ENCODE measurements around the gene HAL.
A peak's percentile ranks its signal among the peaks of the same experiment; 100 is the strongest.

HAL gene

DNA sequence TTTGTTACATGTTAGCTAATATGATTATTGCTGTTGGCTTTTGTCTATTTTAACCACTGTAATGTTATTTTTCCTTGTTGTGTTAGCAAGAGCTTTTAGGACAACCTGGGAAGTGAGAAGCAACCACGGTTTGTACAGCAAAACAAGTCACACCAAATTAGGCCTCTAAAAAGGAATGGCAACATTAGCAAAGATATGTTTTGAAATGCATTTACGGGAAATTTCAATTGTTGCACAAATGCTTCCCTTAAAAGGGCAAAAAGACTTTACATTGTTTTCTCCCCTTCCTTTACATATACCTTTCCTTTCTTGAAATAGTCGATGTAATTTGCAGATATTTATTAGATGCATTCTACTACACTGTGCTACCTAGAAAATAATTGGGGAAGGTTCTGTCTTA is 43.4 kb upstream of the HAL start:
- TF ChIP-seq, protein P1, sequence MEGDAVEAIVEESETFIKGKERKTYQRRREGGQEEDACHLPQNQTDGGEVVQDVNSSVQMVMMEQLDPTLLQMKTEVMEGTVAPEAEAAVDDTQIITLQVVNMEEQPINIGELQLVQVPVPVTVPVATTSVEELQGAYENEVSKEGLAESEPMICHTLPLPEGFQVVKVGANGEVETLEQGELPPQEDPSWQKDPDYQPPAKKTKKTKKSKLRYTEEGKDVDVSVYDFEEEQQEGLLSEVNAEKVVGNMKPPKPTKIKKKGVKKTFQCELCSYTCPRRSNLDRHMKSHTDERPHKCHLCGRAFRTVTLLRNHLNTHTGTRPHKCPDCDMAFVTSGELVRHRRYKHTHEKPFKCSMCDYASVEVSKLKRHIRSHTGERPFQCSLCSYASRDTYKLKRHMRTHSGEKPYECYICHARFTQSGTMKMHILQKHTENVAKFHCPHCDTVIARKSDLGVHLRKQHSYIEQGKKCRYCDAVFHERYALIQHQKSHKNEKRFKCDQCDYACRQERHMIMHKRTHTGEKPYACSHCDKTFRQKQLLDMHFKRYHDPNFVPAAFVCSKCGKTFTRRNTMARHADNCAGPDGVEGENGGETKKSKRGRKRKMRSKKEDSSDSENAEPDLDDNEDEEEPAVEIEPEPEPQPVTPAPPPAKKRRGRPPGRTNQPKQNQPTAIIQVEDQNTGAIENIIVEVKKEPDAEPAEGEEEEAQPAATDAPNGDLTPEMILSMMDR (IDR thresholded peaks at IDR 0.05) = no peak
- TF ChIP-seq ZFX (IDR thresholded peaks at IDR 0.05; ENCODE audit: borderline replicate concordance) = no peak

DNA sequence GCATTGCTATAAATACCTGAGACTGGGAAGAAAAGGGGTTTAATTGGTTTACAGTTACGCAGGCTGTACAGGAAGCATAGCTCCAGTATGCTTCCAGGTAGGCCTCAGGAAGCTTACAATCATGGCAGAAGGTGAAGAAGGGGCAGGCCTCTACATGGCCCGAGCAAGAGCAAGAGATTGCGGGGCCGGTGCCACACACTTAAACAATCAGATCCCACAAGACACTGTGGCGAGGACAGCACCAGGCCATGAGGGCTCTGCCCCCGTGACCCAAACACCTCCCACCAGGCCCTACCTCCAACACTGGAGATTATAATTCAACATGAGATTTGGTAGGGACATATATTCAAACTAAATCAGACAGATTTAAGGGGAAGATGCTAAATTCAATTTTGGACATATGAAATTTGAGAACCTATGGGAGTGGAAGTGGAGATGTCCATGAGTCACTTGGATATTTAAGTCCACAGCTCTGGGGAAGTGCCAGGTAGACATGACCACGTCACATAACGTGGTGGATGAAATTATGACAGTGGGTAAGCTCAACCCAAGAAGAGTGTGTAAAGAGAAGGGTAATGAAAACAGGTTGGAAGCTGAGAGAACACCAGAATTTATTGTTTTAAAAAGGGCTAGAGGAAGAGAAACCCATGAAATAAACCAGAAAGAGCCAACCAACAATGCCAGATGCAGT is 40.8 kb upstream of the HAL start:
- TF ChIP-seq, protein P1 (IDR thresholded peaks at IDR 0.05) = no peak
- no peak for TF ChIP-seq ZFX (IDR thresholded peaks at IDR 0.05; ENCODE audit: borderline replicate concordance)
- H3K27ac ChIP-seq = no peak overlapping the region

More for the DNA sequence above, 43.4 kb upstream of the HAL start:
- H3K27ac ChIP-seq = no peak overlapping the region

DNA sequence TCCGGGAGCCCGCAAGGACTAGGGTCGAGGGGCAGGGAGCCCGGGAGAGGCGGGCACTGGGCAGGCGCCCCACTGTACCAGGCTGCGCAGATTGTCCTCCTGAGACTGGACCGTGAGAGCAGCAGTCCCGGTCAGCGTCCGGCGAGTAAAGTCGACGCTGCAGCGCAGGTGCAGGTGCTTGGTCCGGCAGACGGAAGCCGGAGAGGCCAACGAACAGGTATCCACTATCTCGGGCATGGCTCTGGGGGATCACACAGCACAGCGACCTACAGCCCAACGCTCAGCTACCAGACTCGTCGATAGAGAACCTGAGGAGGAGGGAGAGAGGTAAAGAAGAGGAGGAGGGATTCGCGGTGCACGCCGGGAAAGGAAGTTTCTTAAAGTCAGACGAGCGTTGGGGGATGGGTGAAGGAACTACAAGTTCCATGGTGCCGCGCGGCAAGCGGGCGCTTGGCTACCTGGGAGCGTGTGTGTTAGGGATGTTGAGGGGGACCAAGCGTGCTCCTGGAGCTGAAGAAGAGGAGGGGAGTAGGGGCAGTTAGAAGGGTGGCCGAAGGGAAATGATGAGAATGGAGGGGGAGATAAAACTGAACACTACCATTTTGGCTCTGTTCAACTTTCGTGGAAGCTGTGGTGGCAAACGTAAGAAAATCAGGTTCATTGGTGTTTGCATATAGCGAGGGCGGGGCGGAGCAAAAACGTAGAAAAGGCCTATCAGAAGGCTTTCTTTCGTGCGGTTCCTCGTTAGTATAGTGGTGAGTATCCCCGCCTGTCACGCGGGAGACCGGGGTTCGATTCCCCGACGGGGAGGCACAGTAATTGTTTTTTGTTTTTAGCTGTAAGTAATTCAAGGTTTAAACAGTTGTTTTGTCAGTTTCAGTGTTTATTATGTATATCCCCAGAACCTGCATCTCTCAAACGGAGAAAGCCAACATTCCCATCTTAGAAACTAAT is 39.4 kb upstream of the HAL start, which contains the start of gene LTA4H:
LTA4H (minus strand) TSS at position 305 of the 954 bp plus-strand sequence; CDS start at position 237, 68 bp downstream.
- TF ChIP-seq, protein P1 (IDR thresholded peaks at IDR 0.05) = no peak
- no peak for TF ChIP-seq ZFX (IDR thresholded peaks at IDR 0.05; ENCODE audit: borderline replicate concordance)
- H3K27ac ChIP-seq = peak within 1 kb of the TSS; percentile 21

DNA sequence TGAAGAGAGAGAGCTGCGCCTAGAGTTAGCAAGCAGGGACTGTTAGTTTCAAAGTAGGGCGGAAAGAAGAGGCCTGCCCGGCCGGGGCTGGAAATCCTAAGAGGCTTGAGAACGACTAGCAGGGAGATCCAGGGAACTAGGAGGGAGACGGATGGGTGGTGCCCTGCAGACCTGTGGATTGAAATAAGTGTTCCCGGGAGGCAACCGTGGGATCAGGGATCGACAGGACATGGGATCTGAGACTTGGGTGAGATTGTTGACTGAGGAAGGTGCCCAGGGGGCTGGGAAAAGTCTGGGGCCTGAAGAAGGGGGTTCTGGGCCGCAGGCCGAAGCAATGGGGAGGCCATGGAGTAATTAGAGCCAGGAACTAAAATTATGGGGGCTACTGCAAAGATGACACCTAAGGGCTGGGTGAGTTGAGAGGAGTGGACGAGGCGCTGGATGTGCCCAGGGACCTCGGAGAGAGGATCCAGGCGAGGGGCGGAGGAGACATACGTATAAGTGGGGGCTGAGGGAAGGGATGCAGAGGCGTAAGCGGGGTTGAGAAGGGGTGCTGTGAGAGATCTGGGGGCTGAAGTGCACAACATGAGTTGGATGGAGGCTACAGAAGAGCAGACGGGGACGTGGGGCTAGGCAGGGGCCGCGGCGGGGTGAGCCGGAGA is 38.6 kb upstream of the HAL start:
- TF ChIP-seq, protein P1 (IDR thresholded peaks at IDR 0.05) = no peak
- no peak for TF ChIP-seq ZFX (IDR thresholded peaks at IDR 0.05; ENCODE audit: borderline replicate concordance)
- H3K27ac ChIP-seq = peak overlapping the region; percentile 21

DNA sequence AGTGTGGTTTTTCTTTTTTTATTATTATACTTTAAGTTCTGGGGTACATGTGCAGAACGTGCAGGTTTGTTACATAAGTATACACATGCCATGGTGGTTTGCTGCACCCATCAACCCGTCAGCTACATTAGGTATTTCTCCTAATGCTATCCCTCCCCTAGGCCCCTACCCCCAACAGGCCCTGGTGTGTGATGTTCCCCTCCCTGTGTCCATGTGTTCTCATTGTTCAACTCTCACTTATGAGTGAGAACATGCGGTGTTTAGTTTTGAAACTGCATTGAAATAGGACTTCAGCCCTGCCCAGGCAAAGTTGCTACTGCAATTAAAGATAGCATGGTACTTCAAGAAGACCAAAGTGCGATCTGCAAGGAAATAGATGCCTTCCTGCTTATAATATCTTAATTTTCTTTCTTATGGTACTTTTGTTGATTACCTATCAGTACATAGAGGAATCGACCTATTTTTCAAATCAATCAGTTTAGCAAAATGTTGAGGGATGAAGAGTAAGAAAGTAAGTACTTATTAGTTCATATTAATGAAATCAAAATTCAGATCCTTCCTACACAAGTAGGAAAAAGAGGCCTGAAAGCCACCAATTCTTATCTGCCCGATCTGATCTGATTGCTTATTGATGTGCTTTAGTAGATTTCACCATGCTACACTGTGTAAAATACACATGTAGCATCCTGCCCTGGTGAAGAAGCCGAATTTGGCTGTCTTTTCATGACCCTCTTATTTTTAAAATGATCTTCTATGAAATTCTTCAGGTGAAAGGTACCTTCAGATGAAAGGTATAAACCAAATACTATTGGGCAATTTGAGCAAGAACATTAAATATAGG is 37.6 kb upstream of the HAL start:
- H3K27ac ChIP-seq = no peak overlapping the region
- TF ChIP-seq, protein P1 (IDR thresholded peaks at IDR 0.05) = no peak
- TF ChIP-seq ZFX (IDR thresholded peaks at IDR 0.05; ENCODE audit: borderline replicate concordance) = no peak

DNA sequence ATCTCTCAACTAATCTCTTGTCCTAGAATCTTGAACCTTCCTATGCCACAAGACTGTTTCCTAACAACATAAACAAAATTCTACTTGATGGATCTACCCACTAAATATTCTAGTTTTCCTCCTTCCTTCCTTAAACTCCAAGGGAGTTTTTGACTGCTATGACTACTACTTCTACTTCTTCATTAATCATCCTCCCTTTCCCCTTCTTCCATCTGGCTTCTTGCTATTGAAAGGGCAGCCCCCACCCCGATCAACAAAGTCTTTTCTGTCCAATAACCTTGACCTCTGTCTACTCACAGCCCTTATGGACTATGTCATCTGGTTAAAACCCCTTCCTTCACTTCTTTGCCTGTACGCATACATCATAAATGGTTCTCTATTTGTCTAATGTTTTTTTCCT is 33.7 kb upstream of the HAL start:
- H3K27ac ChIP-seq = no peak overlapping the region
- TF ChIP-seq ZFX (IDR thresholded peaks at IDR 0.05; ENCODE audit: borderline replicate concordance) = no peak
- TF ChIP-seq, protein P1 (IDR thresholded peaks at IDR 0.05) = no peak
